OCI-LY7 (cell line): ENCODE data around the gene CEP112. TPM values are rescaled to one million over a fixed set of nuclear protein-coding genes. Genes with fewer than 3 reads are reported as not detected.
"Not testable (repeated sequence)": the region's sequence is repeated elsewhere in the genome, so short reads cannot be mapped to it uniquely, and the experiment has no call there.

Experiments used
- BruUV-seq: library from RNA; stranded (reverse); fragments of 400-500 nt; replicated peaks from 2 replicates; lab custom pipeline; 2021; lab: Mats Ljungman, UMichigan
- CTCF ChIA-PET: fragments of 300-600 bp; sonication (Branson Sonifier 250); formaldehyde crosslinking; loops from one replicate; lab custom pipeline; 2022; ENCODE audit warnings: antibody characterized with exemption; ENCODE audit not compliant: unreplicated experiment; lab: Charles Lee
- POLR2A ChIA-PET: fragments of 300-600 bp; sonication (Branson Sonifier 250); formaldehyde crosslinking; loops from one replicate; lab custom pipeline; 2022; ENCODE audit warnings: antibody characterized with exemption; lab: Charles Lee
- DNase-seq: peaks from one replicate; pipeline ENCODE4 v3.0.0-alpha.2; 2015; ENCODE audit warnings: low spot score
- H2AFZ ChIP-seq: fragments of 200-600 bp; sonication (generic), shearing (Covaris generic); 2 replicates; pipeline ENCODE4 v1.6.1; 2014; ENCODE audit warnings: mild to moderate bottlenecking, antibody characterized with exemption, low read length, moderate library complexity
- H3K27ac ChIP-seq: fragments of 200-600 bp; sonication (generic); 2 replicates; pipeline ENCODE4 v1.5.1; 2014; ENCODE audit warnings: mixed run types, low read depth, mild to moderate bottlenecking, moderate library complexity, low read length, inconsistent platforms; ENCODE audit not compliant: poor library complexity, severe bottlenecking
- H3K36me3 ChIP-seq: fragments of 200-600 bp; sonication (generic); 2 replicates; pipeline ENCODE4 v1.6.1; 2014; ENCODE audit warnings: mild to moderate bottlenecking, antibody characterized with exemption, low read length, moderate library complexity, mixed read lengths; ENCODE audit not compliant: insufficient read depth
- H3K4me1 ChIP-seq: fragments of 200-600 bp; sonication (generic); 2 replicates; pipeline ENCODE4 v1.5.1; 2014; ENCODE audit warnings: mild to moderate bottlenecking, low read length; ENCODE audit not compliant: insufficient read depth, poor library complexity, severe bottlenecking
- H3K4me2 ChIP-seq: fragments of 200-600 bp; sonication (generic); 2 replicates; pipeline ENCODE4 v1.6.1; 2014; ENCODE audit warnings: mild to moderate bottlenecking, low read length
- H3K4me3 ChIP-seq: fragments of 200-600 bp; sonication (generic); 2 replicates; pipeline ENCODE4 v1.5.1; 2014; ENCODE audit warnings: mild to moderate bottlenecking, low read depth, low read length; ENCODE audit not compliant: poor library complexity, severe bottlenecking
- H3K79me2 ChIP-seq: fragments of 200-600 bp; sonication (generic); 2 replicates; pipeline ENCODE4 v1.6.1; 2016; ENCODE audit warnings: low read depth, mild to moderate bottlenecking, low read length, moderate library complexity, mixed read lengths; ENCODE audit not compliant: insufficient read depth
- H3K9me2 ChIP-seq: fragments of 200-600 bp; sonication (generic); 2 replicates; pipeline ENCODE4 v1.6.1; 2016; ENCODE audit warnings: mild to moderate bottlenecking, low read length, mixed read lengths; ENCODE audit not compliant: insufficient read depth
- H3K9me3 ChIP-seq: fragments of 200-600 bp; sonication (generic); 2 replicates; pipeline ENCODE4 v1.6.1; 2014; ENCODE audit warnings: mild to moderate bottlenecking, mixed run types, low read length, mixed read lengths
- H4K20me1 ChIP-seq: fragments of 200-600 bp; sonication (generic); 2 replicates; pipeline ENCODE4 v1.6.1; 2014; ENCODE audit warnings: mild to moderate bottlenecking, antibody characterized with exemption, low read length, moderate library complexity, mixed read lengths; ENCODE audit not compliant: insufficient read depth
- CTCF ChIP-seq: fragments of 200-600 bp; sonication (generic); conservative IDR thresholded peaks from 2 replicates; pipeline ENCODE4 v1.5.1; 2014; ENCODE audit warnings: mild to moderate bottlenecking, antibody characterized with exemption, low read length, moderate library complexity, mixed read lengths
- EZH2phosphoT487 ChIP-seq: fragments of 200-600 bp; sonication (generic); IDR thresholded peaks from 2 replicates; pipeline ENCODE4 v1.6.1; 2018; ENCODE audit warnings: low read depth, borderline replicate concordance, mild to moderate bottlenecking, mixed run types, antibody characterized with exemption, low read length, moderate library complexity, mixed read lengths
- intact Hi-C: fragments of 100-400 bp; cut with micrococcal nuclease; formaldehyde crosslinking; loops from one replicate; pipeline ENCODE4 v1.10.0; 2022; ENCODE audit not compliant: unreplicated experiment
- total RNA-seq, 2 experiments: library from RNA; depleted of rRNA in 1 of 2; stranded (reverse); fragments of >200 nt in 1 of 2; shearing (Covaris generic) in 1 of 2; gene quantifications; 2 replicates each; pipeline ENCODE4 v1.2.3, GENCODE V29; 2014 to 2022

Gene CEP112
- total RNA-seq, 2 experiments from 2014 or later: 2.7 to 6.9 TPM

GRCh38 chr17:65841089-65841488 lies 350.8 kb downstream of the CEP112 start:
- Histone ChIP-seq H3K4me1 (no peaks in the 10 kb centered on the region), H4K20me1 (no peaks in the 10 kb centered on the region), H3K9me2 (no peaks in the 10 kb centered on the region), H3K4me3 (no peak overlapping the region), H3K79me2 (no peaks in the 10 kb centered on the region), H3K36me3 (no peaks in the 10 kb centered on the region), H3K27ac (no peak overlapping the region), H3K4me2 (no peak overlapping the region), H3K9me3 (no peaks in the 10 kb centered on the region; the same call in 1 of the 2 replicates), H2AFZ (no peak overlapping the region)
- intact Hi-C loops: no loop called here
- CTCF ChIA-PET: no interaction called here
- no peak for DNase-seq
- TF ChIP-seq CTCF: no peak
- no peak for TF ChIP-seq EZH2phosphoT487
- POLR2A ChIA-PET: no interaction called here
- no TSS peak for BruUV-seq

GRCh38 chr17:65837232-65837631 lies 354.7 kb downstream of the CEP112 start:
- H3K4me2 ChIP-seq, BruUV-seq, POLR2A ChIA-PET, CTCF ChIA-PET, H3K27ac ChIP-seq, H4K20me1 ChIP-seq, H3K79me2 ChIP-seq, H3K36me3 ChIP-seq, H2AFZ ChIP-seq, H3K4me3 ChIP-seq, H3K9me2 ChIP-seq, intact Hi-C loops, DNase-seq, H3K4me1 ChIP-seq, H3K9me3 ChIP-seq: not testable (repeated sequence)

GRCh38 chr17:65833214-65833613 lies 358.7 kb downstream of the CEP112 start:
- H3K79me2 ChIP-seq: no peaks in the 10 kb centered on the region
- no TSS peak for BruUV-seq
- no peak overlapping the region for H3K4me3 ChIP-seq
- no peak for DNase-seq
- no peak for TF ChIP-seq CTCF
- no peak for TF ChIP-seq EZH2phosphoT487
- H3K9me2 ChIP-seq: no peaks in the 10 kb centered on the region
- no peak overlapping the region for H2AFZ ChIP-seq
- no peaks in the 10 kb centered on the region for H4K20me1 ChIP-seq
- no peaks in the 10 kb centered on the region for H3K36me3 ChIP-seq
- H3K4me1 ChIP-seq: no peaks in the 10 kb centered on the region
- H3K9me3 ChIP-seq: 0 out of 2 replicates have a peak, but pooled peaks cover 11% of the 10 kb centered on the region
- CTCF ChIA-PET: no interaction called here
- POLR2A ChIA-PET: no interaction called here
- H3K27ac ChIP-seq: no peak overlapping the region
- intact Hi-C loops: no loop called here
- no peak overlapping the region for H3K4me2 ChIP-seq
